Activated CD8-positive, alpha-beta T cell treated with anti-CD3 and anti-CD28 coated beads for 36 hours (primary cell): ENCODE results near the gene CCDC47. TPM values are rescaled to one million over a fixed set of nuclear protein-coding genes. Genes with fewer than 3 reads are reported as not detected.

Source experiments
- ATAC-seq: fragments of 200-7000 bp; cut with Tn5 transposase; one replicate; pipeline ENCODE4 v1.10.0; 2021; ENCODE audit warnings: mild to moderate bottlenecking, moderate library complexity
- CTCF ChIA-PET: fragments of 350-600 bp; sonication (Branson Sonifier 250); formaldehyde crosslinking; loops from one replicate; lab custom pipeline; 2021; ENCODE audit warnings: antibody characterized with exemption; lab: Charles Lee
- POLR2A ChIA-PET: fragments of 350-600 bp; sonication (Branson Sonifier 250); formaldehyde crosslinking; loops from one replicate; lab custom pipeline; 2021; ENCODE audit warnings: antibody characterized with exemption; lab: Charles Lee
- DNase-seq: peaks from one replicate; pipeline ENCODE4 v3.0.0-alpha.2; 2020
- H3K27ac Mint-ChIP-seq: one replicate; pipeline ENCODE4 v1.8.0; 2021; ENCODE audit warnings: mild to moderate bottlenecking, mixed read lengths
- H3K27me3 Mint-ChIP-seq: one replicate; pipeline ENCODE4 v1.8.0; 2021; ENCODE audit warnings: mixed read lengths
- H3K36me3 Mint-ChIP-seq: one replicate; pipeline ENCODE4 v1.8.0; 2021; ENCODE audit warnings: low read depth, mixed read lengths
- H3K4me1 Mint-ChIP-seq: one replicate; pipeline ENCODE4 v1.8.0; 2021; ENCODE audit warnings: low read depth, mixed read lengths
- H3K4me3 Mint-ChIP-seq: one replicate; pipeline ENCODE4 v1.8.0; 2021; ENCODE audit warnings: mild to moderate bottlenecking, moderate library complexity, mixed read lengths
- H3K9me3 Mint-ChIP-seq: one replicate; pipeline ENCODE4 v1.8.0; 2021; ENCODE audit warnings: mixed read lengths
- CTCF ChIP-seq: fragments of 200-600 bp; IDR thresholded peaks from one replicate; pipeline ENCODE4 v1.8.0; 2022; ENCODE audit warnings: antibody characterized with exemption, mild to moderate bottlenecking
- intact Hi-C: fragments of 100-400 bp; cut with micrococcal nuclease; formaldehyde crosslinking; loops from one replicate; pipeline ENCODE4 v1.10.0; 2022
- total RNA-seq, 2 experiments: library from RNA; stranded (reverse); gene quantifications; one replicate each; pipeline ENCODE4 v1.2.3, GENCODE V29; 2021

Gene CCDC47
- total RNA-seq, 2 experiments from 2014 or later: 63.0 to 64.4 TPM

DNA sequence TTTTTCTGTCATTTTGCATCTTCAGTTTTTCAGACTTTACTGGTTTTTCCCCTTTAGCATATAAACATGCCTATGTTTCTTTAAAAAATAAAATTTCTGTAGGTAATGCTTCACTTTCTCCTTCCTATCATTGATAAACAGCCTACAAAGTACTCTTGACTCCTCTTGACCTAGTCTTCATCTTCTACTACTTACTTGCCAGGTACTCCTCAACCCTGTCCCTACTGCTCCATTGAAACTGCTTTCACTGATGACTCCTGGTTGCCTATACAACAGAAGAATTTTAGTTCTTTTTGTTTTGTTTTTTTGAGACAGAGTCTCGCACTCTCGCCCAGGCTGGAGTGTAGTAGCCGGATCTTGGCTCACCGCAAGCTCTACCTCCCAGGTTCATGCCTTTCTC lies 7.5 kb upstream of the CCDC47 start:
- Mint-ChIP-seq H3K36me3 (peaks cover 33% of the 10 kb centered on the region), H3K4me1 (peaks cover 58% of the 10 kb centered on the region), H3K9me3 (no peaks in the 10 kb centered on the region), H3K27me3 (no peaks in the 10 kb centered on the region), H3K27ac (peak overlapping the region; percentile 4), H3K4me3 (no peak overlapping the region)
- POLR2A ChIA-PET: interaction anchor here (1.1 to 1.7 kb wide), 3 partner anchors 11 to 40 kb away, joined by 3 to 6 read pairs (median 3); no protein-coding TSS in a partner anchor
- ATAC-seq (no peak), DNase-seq (no peak)
- CTCF ChIA-PET: interaction anchor here (1.2 to 1.5 kb wide), 2 partner anchors 13 to 21 kb away, joined by 3 to 4 read pairs; no protein-coding TSS in a partner anchor
- TF ChIP-seq CTCF: no peak
- intact Hi-C loops: no loop called here

DNA sequence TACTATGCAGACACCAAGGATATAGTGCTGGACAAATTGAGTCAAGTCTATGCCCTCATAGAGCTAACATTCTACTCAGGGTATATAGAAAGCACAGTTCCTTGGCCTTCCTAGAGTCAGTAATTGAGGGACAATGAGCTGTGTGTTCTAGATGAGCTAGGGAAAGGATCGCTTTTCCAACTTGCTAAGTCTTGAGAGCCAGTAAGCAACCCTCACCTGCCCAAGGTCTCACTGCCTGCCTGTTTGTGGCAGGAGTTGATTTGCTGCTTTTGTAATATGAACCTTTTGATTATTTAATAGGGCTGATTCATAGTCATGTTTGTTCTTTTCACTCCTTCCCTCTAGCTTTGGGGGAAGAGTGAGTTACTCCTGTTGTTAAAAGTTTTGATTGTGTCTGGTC lies 7.1 kb upstream of the CCDC47 start:
- Mint-ChIP-seq H3K9me3 (no peaks in the 10 kb centered on the region), H3K4me1 (peaks cover 61% of the 10 kb centered on the region), H3K27me3 (no peaks in the 10 kb centered on the region), H3K27ac (peak overlapping the region; percentile 4), H3K4me3 (no peak overlapping the region), H3K36me3 (peaks cover 33% of the 10 kb centered on the region)
- ChIA-PET CTCF (interaction anchor here (1.2 to 1.5 kb wide), 2 partner anchors 13 to 22 kb away, joined by 3 to 4 read pairs; no protein-coding TSS in a partner anchor), POLR2A (interaction anchor here (1.7 kb wide), 1 partner anchor 38 kb away, joined by 6 read pairs; no protein-coding TSS in a partner anchor)
- intact Hi-C loops: no loop called here
- no peak for TF ChIP-seq CTCF
- ATAC-seq (no peak), DNase-seq (no peak)

DNA sequence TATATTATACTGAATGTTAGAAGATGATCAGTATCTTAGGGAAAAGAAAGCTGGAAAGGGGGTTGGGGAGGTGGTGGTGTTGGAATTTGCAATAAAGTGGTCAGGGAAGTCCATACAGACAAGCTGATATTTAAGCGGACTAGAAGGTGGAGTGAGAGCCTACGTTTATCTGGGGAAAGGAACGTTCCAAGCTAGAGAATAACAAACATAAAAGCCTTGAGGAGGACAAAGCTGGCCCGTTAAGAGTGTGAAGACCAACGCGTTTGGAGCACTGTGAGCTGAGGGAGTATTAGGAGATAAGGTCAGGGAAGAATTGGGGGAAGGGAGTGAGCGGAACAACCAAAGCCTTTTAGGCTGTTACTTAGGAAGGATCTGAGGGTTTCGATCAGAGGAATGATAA lies 2.0 kb upstream of the CCDC47 start:
- DNase-seq (no peak), ATAC-seq (no peak)
- no peaks in the 10 kb centered on the region for H3K27me3 Mint-ChIP-seq
- no peaks in the 10 kb centered on the region for H3K9me3 Mint-ChIP-seq
- peak overlapping the region; percentile 88 for H3K4me3 Mint-ChIP-seq
- H3K4me1 Mint-ChIP-seq: peaks cover 51% of the 10 kb centered on the region
- peaks cover 62% of the 10 kb centered on the region for H3K36me3 Mint-ChIP-seq
- POLR2A ChIA-PET: interaction anchor here (0.9 to 6.2 kb wide), 11 partner anchors 8 to 370 kb away, joined by 3 to 96 read pairs (median 6); partner anchors contain the start of genes FTSJ3, LIMD2, PSMC5 and STRADA
- TF ChIP-seq CTCF: no peak
- CTCF ChIA-PET: interaction anchor here (1.2 to 2.1 kb wide), 7 partner anchors 9 to 65 kb away, joined by 3 to 6 read pairs (median 5); partner anchors contain the start of gene PSMC5
- H3K27ac Mint-ChIP-seq: peak overlapping the region; percentile 100
- intact Hi-C loops: loop anchor here (5.0 kb wide), 1 partner anchor 52 kb away; the partner anchor contains the start of genes FTSJ3 and PSMC5

DNA sequence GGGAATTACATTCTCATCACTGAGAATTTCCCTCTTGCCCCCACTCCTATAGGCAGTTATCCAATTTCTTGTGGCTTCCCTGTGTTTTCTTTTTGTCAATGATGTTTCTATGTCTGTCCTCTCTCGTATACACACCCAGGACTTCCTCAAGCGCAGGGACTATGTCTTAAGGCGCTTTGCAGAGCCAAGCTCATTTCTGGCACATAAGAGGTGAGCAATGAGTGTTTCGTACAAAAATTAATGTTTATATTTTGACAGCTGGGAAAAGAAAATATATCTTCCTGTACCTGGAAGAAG lies 1.5 kb upstream of the CCDC47 start:
- POLR2A ChIA-PET: interaction anchor here (1.1 to 6.2 kb wide), 13 partner anchors 8 to 371 kb away, joined by 3 to 96 read pairs (median 8); partner anchors contain the start of genes FTSJ3, LIMD2, PSMC5 and SMARCD2
- Mint-ChIP-seq H3K27ac (peak overlapping the region; percentile 100), H3K9me3 (no peaks in the 10 kb centered on the region), H3K27me3 (no peaks in the 10 kb centered on the region), H3K4me3 (peak overlapping the region; percentile 88), H3K4me1 (peaks cover 53% of the 10 kb centered on the region), H3K36me3 (peaks cover 62% of the 10 kb centered on the region)
- ATAC-seq (no peak), DNase-seq (no peak)
- no peak for TF ChIP-seq CTCF
- intact Hi-C loops: loop anchor here (5.0 kb wide), 1 partner anchor 52 kb away; the partner anchor contains the start of genes FTSJ3 and PSMC5
- CTCF ChIA-PET: interaction anchor here (1.3 to 2.1 kb wide), 6 partner anchors 9 to 65 kb away, joined by 4 to 6 read pairs (median 5); no protein-coding TSS in a partner anchor
